ENCODE data around the gene CMC2.

CMC2 gene

GRCh38 chr16:81006813-81007695 is at the start of gene CMC2, which contains the start of gene CENPN:
Gene CMC2, minus strand, starts transcription at chr16:81006885. Its CDS starts 9,491 bp downstream, at chr16:80997394.
Gene CENPN, plus strand, starts transcription at chr16:81007214. Its CDS starts 4,726 bp downstream, at chr16:81011940.
- peak; percentile 85 for DNase-seq

- no peak for DNase-seq
Observed at GRCh38 chr16:81053761-81054160, 47.1 kb upstream of the CMC2 start.

- DNase-seq = no peak
Observed at GRCh38 chr16:81042821-81043220, 36.1 kb upstream of the CMC2 start.

GRCh38 chr16:81041696-81042095 is 35.0 kb upstream of the CMC2 start:
- no peak for DNase-seq

GRCh38 chr16:81040842-81041241 is 34.2 kb upstream of the CMC2 start:
- no peak for DNase-seq

GRCh38 chr16:81040131-81040530 is 33.4 kb upstream of the CMC2 start:
- no peak for DNase-seq

GRCh38 chr16:81036751-81037350 is 30.2 kb upstream of the CMC2 start:
- DNase-seq = no peak

- no peak for DNase-seq
Observed at GRCh38 chr16:81035975-81036750, 29.5 kb upstream of the CMC2 start.

- peak; percentile 31 for DNase-seq
Observed at GRCh38 chr16:81035398-81035974, 28.8 kb upstream of the CMC2 start, which contains the start of gene ATMIN. Gene ATMIN, plus strand, starts transcription at chr16:81035842. Its CDS starts 29 bp downstream, at chr16:81035871.

- DNase-seq = no peak
Observed at GRCh38 chr16:81029930-81030604, 23.4 kb upstream of the CMC2 start.

- DNase-seq = no peak
Observed at GRCh38 chr16:81026429-81026828, 19.7 kb upstream of the CMC2 start.

- no peak for DNase-seq
Observed at GRCh38 chr16:81018496-81018895, 11.8 kb upstream of the CMC2 start.

- no peak for DNase-seq
Observed at GRCh38 chr16:81014672-81015071, 8.0 kb upstream of the CMC2 start.

GRCh38 chr16:81012974-81013373 is 6.3 kb upstream of the CMC2 start:
- no peak for DNase-seq

GRCh38 chr16:81008505-81008789 is 1.8 kb upstream of the CMC2 start:
- no peak for DNase-seq

- DNase-seq = no peak
Observed at GRCh38 chr16:81006211-81006812, 373 bp downstream of the CMC2 start.

- DNase-seq = no peak
Observed at GRCh38 chr16:81005610-81006161, 999 bp downstream of the CMC2 start.

- DNase-seq = peak; percentile 1
Observed at GRCh38 chr16:81004646-81005353, 1.9 kb downstream of the CMC2 start.

GRCh38 chr16:81003610-81004460 is 2.9 kb downstream of the CMC2 start:
- DNase-seq = no peak

- no peak for DNase-seq
Observed at GRCh38 chr16:81003064-81003463, 3.6 kb downstream of the CMC2 start.
